Ovary (tissue), 9 donors: ENCODE data around the gene UBA5. TPM values are rescaled to one million over a fixed set of nuclear protein-coding genes. Genes with fewer than 3 reads are reported as not detected.

Source experiments
- DNase-seq, 5 donors: peaks; one replicate each; pipeline ENCODE4 v3.0.0-alpha.2; 2019 to 2020
- H3K27ac ChIP-seq, 2 donors: fragments of 200-600 bp; one replicate each; pipeline versions ENCODE4 v1.5.1 to v1.8.0; 2019 to 2022
- H3K27me3 ChIP-seq: fragments of 200-600 bp; one replicate; pipeline ENCODE4 v1.8.0; 2022
- H3K36me3 ChIP-seq: fragments of 200-600 bp; sonication (generic); one replicate; pipeline ENCODE4 v1.5.1; 2019
- H3K4me1 ChIP-seq: one replicate; pipeline ENCODE4 v1.8.1; 2013; ENCODE audit warnings: mild to moderate bottlenecking, moderate library complexity; ENCODE audit not compliant: insufficient read depth
- H3K4me3 ChIP-seq: fragments of 200-600 bp; sonication (generic); one replicate; pipeline ENCODE4 v1.5.1; 2017
- H3K9me3 ChIP-seq, 2 donors: fragments of 200-600 bp in 1 of 2; sonication (generic) in 1 of 2; one replicate each; pipeline versions ENCODE4 v1.5.1 to v1.8.1; 2013 to 2019; ENCODE audit warnings: mild to moderate bottlenecking in 1 of 2, moderate library complexity in 1 of 2
- EP300 ChIP-seq: sonication (generic); formaldehyde crosslinking; IDR thresholded peaks from one replicate; pipeline ENCODE4 v1.6.1; 2017; ENCODE audit warnings: antibody characterized with exemption
- POLR2A ChIP-seq: fragments of 450-650 bp; IDR thresholded peaks from one replicate; pipeline ENCODE4 v1.6.1; 2017; ENCODE audit warnings: antibody characterized with exemption, mild to moderate bottlenecking, moderate library complexity
- WGBS, 3 donors: extraction: QIAGEN DNeasy Blood & Tissue Kit in 1 of 3; methylation state at CpG; one replicate each; pipeline versions ENCODE4 v1.1.5 to v1.1.7; 2013 to 2017; 5-methylcytosine and 5-hydroxymethylcytosine counted together
- intact Hi-C, 4 donors: fragments of 100-400 bp; cut with DNase I; formaldehyde crosslinking; loops; one replicate each; pipeline versions ENCODE4 v1.11.0 to v1.15.1; 2022 to 2023
- polyA plus RNA-seq, 2 donors: library from polyadenylated mRNA; stranded (reverse); fragments of 200-250 nt in 1 of 2; fragments of 350-450 nt in 1 of 2; fragmentation: Illumina TruSeq in 1 of 2; extraction: RNeasy Lipid Tissue Mini Kit (QIAGEN cat#74804) in 1 of 2; gene quantifications; one replicate each; pipeline ENCODE4 v1.2.3, GENCODE V29; 2013 to 2014
- total RNA-seq, 7 donors: library from RNA; depleted of rRNA in 2 of 7; stranded (reverse); fragments of >200 nt in 2 of 7; fragmentation: NEBNext Ultra II Directional in 3 of 7; extraction: Animal tissue kit (Norgen Biotek cat#: 25700) in 3 of 7; gene quantifications; one replicate each; pipeline versions ENCODE4 v1.1.0 to v1.2.4, GENCODE V29; 2016 to 2023
- TF ChIP-seq, protein P1 (sequence below), 3 donors: fragments of 450-650 bp in 2 of 3; fragments of 200-600 bp in 1 of 3; IDR thresholded peaks; one replicate each; pipeline versions ENCODE4 v1.5.1 to v1.8.0; 2016 to 2022; ENCODE audit warnings: antibody characterized with exemption in 3 of 3, mild to moderate bottlenecking in 1 of 3
- donor health status: DM: no; HTN: no; CAD: no; lungs with moderate emphysema.
- donor health status: DM: no; HTN: no; CAD: no.
- donor health status: Bipolar disorder and iron deficiency.
- donor health status: DM: yes; HTN: yes; CAD: no.
- donor health status: DM: no; HTN: no; CAD: no.
- donor health status: DM: yes; HTN: yes; CAD: no.

UBA5 gene
- total and polyA plus RNA-seq, 9 donors: 15.6 to 40.6 (median 29.1) TPM

DNA sequence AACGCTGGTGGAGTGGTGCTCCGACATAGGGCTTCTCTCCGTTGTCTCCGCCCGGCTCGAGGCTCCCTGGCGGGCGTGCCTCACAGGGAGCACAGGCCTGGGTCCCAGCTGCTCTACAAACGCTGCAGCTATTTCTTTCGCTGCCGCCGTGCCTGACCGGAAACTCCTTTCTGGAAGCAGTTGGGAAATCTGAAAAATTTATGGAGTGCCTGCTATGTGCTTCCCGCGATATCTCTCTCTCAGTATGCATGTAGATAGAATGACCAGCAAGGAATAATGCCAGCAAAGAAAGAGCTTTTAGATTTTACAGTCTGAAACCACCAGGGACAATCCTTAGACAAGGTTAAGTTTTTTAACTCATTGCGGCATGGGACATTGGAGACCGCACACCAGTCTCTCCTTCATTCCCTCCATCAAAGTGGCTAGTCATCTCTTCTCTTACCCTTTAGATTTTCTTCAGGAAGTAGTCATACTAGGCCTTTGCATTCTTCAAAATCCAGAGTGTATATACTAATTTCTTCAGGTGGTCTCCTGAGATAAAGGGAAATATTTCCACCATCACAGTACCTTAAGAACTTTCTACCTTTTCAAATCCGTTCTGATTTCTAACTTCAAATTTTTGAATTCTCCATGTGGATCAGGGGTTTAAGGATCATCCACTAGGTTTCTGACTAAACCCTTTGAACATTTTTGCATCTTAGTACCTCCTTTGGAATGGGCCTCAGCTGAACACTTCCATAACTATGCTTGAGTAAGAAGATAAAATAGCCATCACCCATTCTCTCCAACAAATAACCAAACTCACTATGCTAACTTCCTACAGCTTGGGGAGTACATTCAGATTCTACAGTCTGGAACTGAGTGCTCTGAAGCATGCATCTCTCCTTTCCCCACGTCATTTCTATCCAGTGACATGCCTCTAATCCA is 63.2 kb downstream of the UBA5 start:
- Histone ChIP-seq H3K36me3 (no peaks in the 10 kb centered on the region), H3K27ac (peak overlapping the region; percentile 41 to 54), H3K27me3 (no peaks in the 10 kb centered on the region), H3K4me1 (peaks cover 2% of the 10 kb centered on the region), H3K9me3 (no peaks in the 10 kb centered on the region), H3K4me3 (peak overlapping the region; percentile 63)
- no peak for TF ChIP-seq POLR2A
- TF ChIP-seq, protein P1, sequence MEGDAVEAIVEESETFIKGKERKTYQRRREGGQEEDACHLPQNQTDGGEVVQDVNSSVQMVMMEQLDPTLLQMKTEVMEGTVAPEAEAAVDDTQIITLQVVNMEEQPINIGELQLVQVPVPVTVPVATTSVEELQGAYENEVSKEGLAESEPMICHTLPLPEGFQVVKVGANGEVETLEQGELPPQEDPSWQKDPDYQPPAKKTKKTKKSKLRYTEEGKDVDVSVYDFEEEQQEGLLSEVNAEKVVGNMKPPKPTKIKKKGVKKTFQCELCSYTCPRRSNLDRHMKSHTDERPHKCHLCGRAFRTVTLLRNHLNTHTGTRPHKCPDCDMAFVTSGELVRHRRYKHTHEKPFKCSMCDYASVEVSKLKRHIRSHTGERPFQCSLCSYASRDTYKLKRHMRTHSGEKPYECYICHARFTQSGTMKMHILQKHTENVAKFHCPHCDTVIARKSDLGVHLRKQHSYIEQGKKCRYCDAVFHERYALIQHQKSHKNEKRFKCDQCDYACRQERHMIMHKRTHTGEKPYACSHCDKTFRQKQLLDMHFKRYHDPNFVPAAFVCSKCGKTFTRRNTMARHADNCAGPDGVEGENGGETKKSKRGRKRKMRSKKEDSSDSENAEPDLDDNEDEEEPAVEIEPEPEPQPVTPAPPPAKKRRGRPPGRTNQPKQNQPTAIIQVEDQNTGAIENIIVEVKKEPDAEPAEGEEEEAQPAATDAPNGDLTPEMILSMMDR (IDR thresholded peaks at IDR 0.05): no peak
- no peak for TF ChIP-seq EP300
- DNase-seq: no peak
- WGBS, 3 donors: 8% methylated on average over 19 of the region's 19 CpGs
- intact Hi-C loops: loop anchor here in 1 of 4 donors (10.0 kb wide), 1 partner anchor 312 kb away; the partner anchor contains the start of gene TMEM108

DNA sequence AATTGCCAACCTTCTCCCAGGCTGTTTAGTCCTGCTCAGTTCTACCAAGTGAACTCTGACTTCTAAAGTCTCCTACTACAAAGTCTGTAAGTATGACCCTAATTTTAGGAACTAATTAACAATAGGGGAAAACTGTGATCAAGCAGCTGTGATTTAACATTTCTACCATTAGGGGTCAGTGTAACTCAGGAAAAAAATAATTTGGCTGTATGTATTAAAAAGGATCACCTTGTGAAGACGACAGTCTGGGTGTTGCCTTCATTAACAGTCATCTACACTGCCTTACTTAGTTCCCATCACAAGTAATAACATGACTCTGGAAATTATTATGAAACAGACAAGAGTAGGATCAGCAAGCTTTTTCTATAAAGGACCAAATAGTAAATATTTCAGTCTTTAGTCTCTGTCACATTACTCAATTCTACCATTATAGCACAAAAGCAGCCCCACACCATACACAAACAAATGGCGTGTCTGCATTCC is 66.3 kb downstream of the UBA5 start:
- Histone ChIP-seq H3K9me3 (no peaks in the 10 kb centered on the region), H3K4me3 (no peak overlapping the region), H3K27ac (no peak overlapping the region), H3K36me3 (no peaks in the 10 kb centered on the region), H3K4me1 (no peaks in the 10 kb centered on the region), H3K27me3 (no peaks in the 10 kb centered on the region)
- intact Hi-C loops: loop anchor here in 3 of 4 donors (5.0 to 10.0 kb wide), 3 partner anchors 308 to 696 kb away; partner anchors contain the start of gene TMEM108 (in 1 of the 3)
- 10 to 16% (median 15%) methylated on average over 2 of the region's 2 CpGs for WGBS, 3 donors
- no peak for DNase-seq
- TF ChIP-seq, protein P1 (IDR thresholded peaks at IDR 0.05): peak; percentile 58 to 69 (median 58)
- no peak for TF ChIP-seq POLR2A
- no peak for TF ChIP-seq EP300

Other genes with a start within 250 kb of the UBA5 start
- 10 to 100 TPM; 29.2 to 39.9 (median 30.3) TPM for gene DNAJC13, start 242.8 kb upstream of the UBA5 start, total RNA-seq
- gene DNAJC13, start 242.8 kb upstream of the UBA5 start, polyA plus RNA-seq: 10 to 100 TPM; 10.3 to 19.1 TPM
- gene ACKR4, start 63.1 kb upstream of the UBA5 start, total RNA-seq: 1 to 10 TPM in 2 of 7 donors, under 1 TPM in 5; 0.17 to 1.1 (median 0.28) TPM
- gene ACKR4, start 63.1 kb upstream of the UBA5 start, polyA plus RNA-seq: 1 to 10 TPM in 1 of 2 donors, under 1 TPM in 1; 0.30 to 5.4 TPM
- gene ACAD11, start 520 bp upstream of the UBA5 start, total RNA-seq: 10 to 100 TPM; 18.7 to 48.8 (median 25.8) TPM
- gene ACAD11, start 520 bp upstream of the UBA5 start, polyA plus RNA-seq: 10 to 100 TPM; 19.4 to 28.0 TPM
- 10 to 100 TPM; 29.3 to 66.9 (median 37.5) TPM for gene NPHP3, start 62.1 kb downstream of the UBA5 start, total RNA-seq
- 10 to 100 TPM; 25.8 to 28.2 TPM for gene NPHP3, start 62.1 kb downstream of the UBA5 start, polyA plus RNA-seq